ENCODE data around the gene ATG16L2.
"Not testable (repeated sequence)": the region's sequence is repeated elsewhere in the genome, so short reads cannot be mapped to it uniquely, and the experiment has no call there.

ATG16L2 gene

DNA sequence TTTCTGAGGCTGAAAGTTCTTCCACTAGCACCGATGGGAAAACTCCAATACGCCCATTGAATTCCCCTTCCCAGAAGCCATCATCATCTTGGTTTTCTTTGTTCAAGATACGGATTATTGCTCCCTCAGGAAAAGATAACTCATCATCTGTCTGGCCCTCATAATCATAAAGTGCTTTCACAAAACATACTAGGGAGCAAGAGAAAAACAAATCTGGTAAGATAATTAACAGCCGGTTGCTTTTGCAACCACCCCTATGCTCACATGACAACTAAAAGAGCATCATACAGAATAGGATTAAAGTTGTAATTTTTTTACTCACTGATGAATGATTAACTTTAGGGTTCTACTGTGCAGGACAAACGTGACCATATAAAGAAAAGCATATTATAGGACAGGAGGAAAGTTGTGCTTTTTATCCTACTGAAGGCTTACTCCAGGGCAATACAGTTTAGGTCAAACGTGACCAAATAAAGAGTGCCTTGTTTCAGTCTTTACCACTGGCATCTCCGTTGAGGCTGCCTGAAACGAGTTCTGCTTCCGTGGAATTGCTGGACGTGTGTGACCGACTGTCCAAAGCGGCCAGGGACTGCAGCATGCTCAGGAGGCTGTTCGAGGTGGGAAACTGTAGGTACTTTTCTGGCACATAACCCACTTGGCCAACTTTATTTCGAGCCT, 28.6 kb downstream of the ATG16L2 start:
- no peak for DNase-seq (ENCODE audit: low spot score)

DNA sequence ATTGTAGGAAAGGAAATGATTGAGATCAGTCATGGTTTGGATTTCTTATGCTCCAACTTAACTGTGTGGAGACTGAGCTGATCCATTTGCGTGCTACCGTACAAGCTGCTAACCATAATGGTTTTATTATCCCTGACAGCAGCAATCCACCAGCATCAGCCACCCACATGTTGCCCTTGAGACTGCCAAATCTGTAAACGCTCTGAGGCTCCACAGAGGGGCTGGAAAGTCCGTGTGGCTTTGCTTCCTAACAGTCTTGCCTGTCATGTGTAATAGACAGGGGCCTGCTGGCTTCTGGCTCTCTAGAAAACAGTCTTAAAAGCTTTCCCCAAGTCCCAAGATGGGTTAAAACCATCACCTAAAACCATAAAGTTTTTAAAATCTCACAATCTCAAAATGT, 30.1 kb downstream of the ATG16L2 start:
- no peak for DNase-seq (ENCODE audit: low spot score)

- DNase-seq (ENCODE audit: low spot score), result no peak
Measured at GRCh38 chr11:72848846-72849466, 34.7 kb downstream of the ATG16L2 start.

- no peak for DNase-seq (ENCODE audit: low spot score)
Measured at GRCh38 chr11:72850832-72851231, 36.6 kb downstream of the ATG16L2 start.

- DNase-seq (ENCODE audit: low spot score), result no peak
Measured at GRCh38 chr11:72851726-72852125, 37.5 kb downstream of the ATG16L2 start.

DNA sequence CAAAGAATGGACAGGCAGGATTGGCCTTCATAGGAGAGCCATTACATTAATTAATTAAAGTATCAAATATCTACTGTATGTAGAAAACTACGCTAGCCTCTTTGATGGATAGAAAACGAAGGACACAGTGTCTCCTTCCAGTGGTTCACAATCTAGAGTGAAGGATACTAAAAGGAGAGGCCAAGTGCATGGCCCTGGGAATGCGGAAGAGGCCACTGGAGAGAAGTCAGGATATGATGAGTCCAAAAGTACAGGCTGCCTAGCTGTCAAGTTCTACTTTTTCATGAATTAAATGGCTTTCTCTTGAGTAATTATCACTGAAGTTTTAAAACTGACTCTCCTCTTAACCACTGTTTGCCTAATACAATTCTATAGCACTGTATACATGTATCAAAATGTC, 41.9 kb downstream of the ATG16L2 start:
- no peak for DNase-seq (ENCODE audit: low spot score)

DNA sequence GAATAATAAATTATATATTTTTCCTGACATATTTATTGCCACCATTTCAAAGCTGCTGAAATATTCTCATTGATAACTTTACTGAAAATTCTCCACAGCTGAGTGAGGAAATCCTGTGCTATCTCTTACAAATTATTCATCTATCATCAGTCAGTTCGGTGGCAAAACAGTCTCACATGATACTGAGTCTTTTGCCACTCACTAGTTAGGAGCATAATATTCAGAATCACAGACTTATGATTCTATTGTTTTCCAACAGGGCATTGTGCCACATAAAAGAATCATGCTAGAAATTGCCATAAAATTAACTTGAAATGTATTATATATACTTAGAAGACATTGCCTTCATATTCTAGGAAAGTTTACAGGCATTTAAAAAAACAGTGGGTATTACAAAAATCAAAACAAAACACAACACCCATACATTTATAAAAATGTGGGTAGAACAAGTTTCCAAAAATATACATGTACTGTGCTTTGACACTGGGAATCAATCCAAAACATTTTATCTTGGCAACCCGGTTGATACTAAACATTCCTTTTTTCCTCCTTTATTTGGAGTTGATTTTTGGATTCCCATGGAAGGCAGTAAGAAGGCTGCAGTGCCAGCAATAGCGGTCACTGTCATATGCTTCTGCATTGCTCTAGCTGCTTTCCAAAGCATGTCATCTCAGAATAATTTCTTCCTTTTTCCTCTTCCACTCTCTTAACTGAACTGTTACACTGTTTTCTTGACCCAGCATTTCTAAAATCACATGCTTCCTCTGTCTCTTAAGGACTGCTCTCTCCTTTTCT, 42.5 kb downstream of the ATG16L2 start:
- DNase-seq (ENCODE audit: low spot score), result no peak

GRCh38 chr11:72858267-72858666, 44.1 kb downstream of the ATG16L2 start:
- not testable (repeated sequence) for DNase-seq (ENCODE audit: low spot score)

DNA sequence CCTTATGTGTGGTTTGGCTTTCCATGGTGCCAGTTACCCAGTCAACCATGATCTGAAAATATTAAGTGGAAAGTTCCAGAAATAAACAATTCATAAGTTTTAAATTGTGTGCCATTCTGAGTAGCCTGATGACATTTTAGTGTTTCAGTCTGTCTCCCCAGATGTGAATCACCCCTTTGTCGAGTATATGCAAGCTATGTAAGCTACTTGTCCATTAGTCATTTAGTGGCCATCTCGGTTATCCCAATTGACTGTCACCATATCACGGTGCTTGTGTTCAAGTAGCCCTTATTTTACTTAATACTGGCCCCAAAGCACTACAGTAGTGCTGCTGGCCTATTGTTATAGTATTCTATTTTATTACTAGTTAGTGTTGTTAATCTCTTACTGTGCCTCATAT, 44.9 kb downstream of the ATG16L2 start:
- no peak for DNase-seq (ENCODE audit: low spot score)

DNA sequence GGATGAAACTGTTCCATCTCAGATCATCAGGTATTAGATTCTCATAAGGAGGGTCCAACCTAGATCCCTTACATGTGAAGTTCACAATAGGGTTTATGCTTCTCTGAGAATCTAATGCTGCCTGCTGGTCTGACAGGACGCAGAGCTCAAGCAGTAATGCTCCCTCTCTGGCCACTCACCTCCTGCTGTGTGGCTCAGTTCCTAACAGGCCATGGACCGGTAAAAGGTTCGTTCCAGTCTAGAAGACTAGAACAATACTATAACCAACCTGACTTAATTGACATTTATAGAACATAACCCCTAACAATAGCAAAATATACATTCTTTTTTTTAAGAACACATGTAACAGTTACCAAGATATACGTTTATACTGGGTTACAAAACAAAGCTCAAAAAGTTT, 45.8 kb downstream of the ATG16L2 start:
- no peak for DNase-seq (ENCODE audit: low spot score)

DNA sequence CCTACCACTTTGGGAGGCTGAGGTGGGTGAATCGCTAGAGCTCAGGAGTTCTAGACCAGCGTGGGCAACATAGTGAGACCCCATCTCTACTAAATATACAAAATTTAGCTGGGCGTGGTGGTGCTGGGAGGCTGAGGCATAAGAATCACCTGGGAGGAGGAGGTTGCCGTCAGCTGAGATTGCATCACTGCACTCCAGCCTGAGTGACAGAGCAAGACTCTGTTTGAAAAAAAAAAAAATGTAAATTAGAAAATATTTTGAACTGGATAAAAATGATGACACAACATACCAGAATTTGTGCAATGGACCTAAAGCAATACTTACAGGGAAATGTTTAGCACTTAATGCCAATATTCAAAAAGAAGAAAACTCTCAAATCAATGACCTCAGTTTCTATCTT, 46.4 kb downstream of the ATG16L2 start:
- no peak for DNase-seq (ENCODE audit: low spot score)

DNA sequence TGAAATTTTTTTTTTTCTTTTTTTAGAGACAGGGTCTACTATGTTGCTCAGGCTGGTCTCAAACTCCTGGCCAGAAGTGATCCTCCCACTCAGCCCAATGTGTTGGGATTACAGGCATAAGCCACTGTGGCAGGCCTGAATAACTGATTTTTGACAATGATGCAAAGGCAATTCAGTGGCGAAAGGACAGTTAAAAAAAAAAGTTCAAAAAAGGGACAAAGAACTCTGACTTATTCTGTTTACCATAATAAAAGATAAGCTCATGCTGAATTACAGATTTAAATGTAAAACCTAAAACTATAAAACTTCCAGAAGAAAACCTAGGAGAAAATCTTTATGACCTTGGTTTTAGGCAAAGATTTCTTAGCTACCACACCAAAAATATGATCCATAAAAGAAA, 48.9 kb downstream of the ATG16L2 start:
- DNase-seq (ENCODE audit: low spot score), result no peak

- no peak for DNase-seq (ENCODE audit: low spot score)
Measured at GRCh38 chr11:72863916-72864315, 49.7 kb downstream of the ATG16L2 start.

GRCh38 chr11:72864702-72865655, 50.8 kb downstream of the ATG16L2 start:
- DNase-seq (ENCODE audit: low spot score), result no peak

GRCh38 chr11:72867970-72868369, 53.8 kb downstream of the ATG16L2 start:
- DNase-seq (ENCODE audit: low spot score), result no peak

GRCh38 chr11:72869831-72870230, 55.6 kb downstream of the ATG16L2 start:
- DNase-seq (ENCODE audit: low spot score), result no peak

- DNase-seq (ENCODE audit: low spot score), result no peak
Measured at GRCh38 chr11:72871119-72871518, 56.9 kb downstream of the ATG16L2 start.

DNA sequence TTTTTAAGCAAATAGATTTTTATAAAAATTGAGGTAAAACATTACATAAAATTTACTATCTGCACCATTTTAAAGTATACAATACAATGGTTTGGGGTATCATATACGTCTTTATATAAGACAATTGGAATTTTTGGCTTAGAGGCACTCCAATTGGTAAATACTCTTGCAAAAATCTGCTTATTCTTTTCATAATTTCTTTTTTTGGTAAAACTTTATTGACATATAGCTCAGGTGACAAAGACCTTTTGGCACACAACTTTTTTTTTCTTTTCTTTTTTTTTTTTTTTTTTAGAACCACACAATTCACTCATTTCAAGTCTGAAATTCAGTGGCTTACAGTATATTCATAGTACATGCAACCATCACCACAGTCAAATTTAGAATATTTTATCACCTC, 57.8 kb downstream of the ATG16L2 start:
- no peak for DNase-seq (ENCODE audit: low spot score)

DNA sequence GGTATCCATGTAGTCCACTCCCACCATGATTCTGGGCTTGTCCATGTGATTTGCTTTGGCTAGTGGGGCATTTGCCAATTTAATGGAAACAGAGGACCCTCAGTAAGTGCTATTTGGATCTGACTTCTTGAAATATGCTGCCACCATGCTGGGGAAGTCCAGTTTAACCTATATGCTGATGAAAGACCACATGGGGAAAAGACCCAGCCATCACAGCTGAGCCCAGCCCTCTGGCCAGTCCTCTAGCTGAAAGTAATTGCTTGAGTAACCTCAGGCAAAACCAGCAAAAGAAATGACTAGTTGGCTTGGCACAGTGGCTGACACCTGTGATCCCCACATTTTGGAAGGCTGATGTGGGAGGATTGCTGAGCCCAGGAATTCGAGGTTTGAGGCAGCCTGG, 61.5 kb downstream of the ATG16L2 start:
- DNase-seq (ENCODE audit: low spot score), result no peak

DNA sequence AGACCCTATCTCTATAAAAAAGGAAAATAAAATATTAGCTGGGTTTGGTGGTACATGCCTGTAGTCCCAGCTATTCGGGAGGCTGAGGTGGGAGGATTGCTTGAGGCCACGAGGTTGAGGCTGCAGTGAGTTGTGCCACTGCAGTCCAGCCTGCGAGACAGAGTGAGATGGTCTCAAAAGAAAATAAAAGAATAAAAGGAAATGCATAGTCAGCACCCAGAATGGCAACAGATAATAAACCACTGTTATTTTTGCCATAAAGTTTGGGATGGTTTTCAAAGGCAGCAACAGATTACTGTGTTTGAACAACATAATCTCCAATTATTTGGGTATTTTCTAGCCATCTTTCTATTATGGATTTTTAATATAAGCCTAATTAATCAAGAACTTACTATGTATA, 61.9 kb downstream of the ATG16L2 start:
- DNase-seq (ENCODE audit: low spot score), result no peak
